ENCODE results near the gene SMYD3.
A peak's percentile ranks its signal among the peaks of the same experiment; 100 is the strongest.
"Not testable (repeated sequence)": the region's sequence is repeated elsewhere in the genome, so short reads cannot be mapped to it uniquely, and the experiment has no call there.

Gene SMYD3

GRCh38 chr1:246092136-246092535 is 414.9 kb downstream of the SMYD3 start:
- DNase-seq = no peak

- peak in 1 of 5 experiments; percentile 7 for DNase-seq
Observed at GRCh38 chr1:246091477-246091876, 415.6 kb downstream of the SMYD3 start.

GRCh38 chr1:246086191-246086590 is 420.9 kb downstream of the SMYD3 start:
- no peak for DNase-seq

- DNase-seq = no peak
Observed at GRCh38 chr1:246083416-246083815, 423.7 kb downstream of the SMYD3 start.

GRCh38 chr1:246081856-246082668 is 425.0 kb downstream of the SMYD3 start:
- DNase-seq = no peak

- peak in 1 of 5 experiments; percentile 7 for DNase-seq
Observed at GRCh38 chr1:246081138-246081702, 425.9 kb downstream of the SMYD3 start.

GRCh38 chr1:246080031-246080430 is 427.0 kb downstream of the SMYD3 start:
- no peak for DNase-seq

- no peak for DNase-seq
Observed at GRCh38 chr1:246078888-246079252, 428.2 kb downstream of the SMYD3 start.

GRCh38 chr1:246078126-246078887 is 428.8 kb downstream of the SMYD3 start:
- no peak for DNase-seq

- no peak for DNase-seq
Observed at GRCh38 chr1:246077476-246077875, 429.6 kb downstream of the SMYD3 start.

- DNase-seq = no peak
Observed at GRCh38 chr1:246074421-246074820, 432.7 kb downstream of the SMYD3 start.

GRCh38 chr1:246072456-246072955 is 434.6 kb downstream of the SMYD3 start:
- no peak for DNase-seq

GRCh38 chr1:246071981-246072380 is 435.1 kb downstream of the SMYD3 start:
- not testable (repeated sequence) for DNase-seq

- DNase-seq = not testable (repeated sequence)
Observed at GRCh38 chr1:246071561-246071960, 435.5 kb downstream of the SMYD3 start.

- DNase-seq = no peak
Observed at GRCh38 chr1:246069581-246069980, 437.5 kb downstream of the SMYD3 start.

GRCh38 chr1:246068619-246069509 is 438.2 kb downstream of the SMYD3 start:
- DNase-seq = no peak

GRCh38 chr1:246068217-246068512 is 438.9 kb downstream of the SMYD3 start:
- DNase-seq = no peak

- peak in 1 of 5 experiments; percentile 4 for DNase-seq
Observed at GRCh38 chr1:246067432-246068216, 439.5 kb downstream of the SMYD3 start.

GRCh38 chr1:246066573-246066972 is 440.5 kb downstream of the SMYD3 start:
- DNase-seq = no peak

GRCh38 chr1:246065592-246065991 is 441.5 kb downstream of the SMYD3 start:
- no peak for DNase-seq

- no peak for DNase-seq
Observed at GRCh38 chr1:246064891-246065290, 442.2 kb downstream of the SMYD3 start.
